Neutrophil (primary cell): ENCODE data around the gene RUVBL2.

ENCODE experiments used
- H3K27ac ChIP-seq: fragments of 200-600 bp; sonication (generic); 2 replicates; pipeline ENCODE4 v1.5.1; 2016; ENCODE audit warnings: mild to moderate bottlenecking, moderate library complexity
- H3K27me3 ChIP-seq: fragments of 200-600 bp; sonication (generic); 2 replicates; pipeline ENCODE4 v1.6.0; 2016; ENCODE audit warnings: mild to moderate bottlenecking
- H3K36me3 ChIP-seq: fragments of 200-600 bp; sonication (generic); 2 replicates; pipeline ENCODE4 v1.5.1; 2017
- H3K4me1 ChIP-seq, 2 experiments: fragments of 200-600 bp in 1 of 2; sonication (generic) in 1 of 2; 1 replicate in 1 of 2; 2 replicates in 1 of 2; pipeline versions ENCODE4 v1.5.1 to v1.6.1; 2013 to 2016; ENCODE audit warnings: low read depth in 1 of 2, low read length in 1 of 2, mild to moderate bottlenecking in 1 of 2, moderate library complexity in 1 of 2; ENCODE audit not compliant: control insufficient read depth in 1 of 2, insufficient read depth in 1 of 2
- H3K4me3 ChIP-seq, 2 experiments: fragments of 200-600 bp in 1 of 2; sonication (generic) in 1 of 2; 1 replicate in 1 of 2; 2 replicates in 1 of 2; pipeline ENCODE4 v1.5.1; 2013 to 2016; ENCODE audit warnings: low read depth in 1 of 2, low read length in 1 of 2, mild to moderate bottlenecking in 1 of 2, moderate library complexity in 1 of 2
- H3K9me3 ChIP-seq: fragments of 200-600 bp; sonication (generic); 2 replicates; pipeline ENCODE4 v1.5.1; 2016
- CTCF ChIP-seq: fragments of 200-600 bp; sonication (generic); IDR thresholded peaks from 2 replicates; pipeline ENCODE4 v1.5.1; 2016; ENCODE audit warnings: antibody characterized with exemption

The RUVBL2 gene

GRCh38 chr19:49064029-49064629, 70.4 kb downstream of the RUVBL2 start:
- TF ChIP-seq CTCF = no peak
- no peaks in the 10 kb centered on the region for H3K36me3 ChIP-seq
- H3K4me3 ChIP-seq = no peak overlapping the region
- H3K27ac ChIP-seq = no peak overlapping the region
- H3K27me3 ChIP-seq = peaks cover 100% of the 10 kb centered on the region
- H3K4me1 ChIP-seq = no peaks in the 10 kb centered on the region
- no peaks in the 10 kb centered on the region for H3K9me3 ChIP-seq

- no peak within 1 kb of the TSS for H3K27ac ChIP-seq
- TF ChIP-seq CTCF = no peak
- no peaks in the 10 kb centered on the region for H3K36me3 ChIP-seq
- no peaks in the 10 kb centered on the region for H3K4me1 ChIP-seq
- H3K9me3 ChIP-seq = no peaks in the 10 kb centered on the region
- H3K4me3 ChIP-seq = no peak within 1 kb of the TSS
- peaks cover 100% of the 10 kb centered on the region for H3K27me3 ChIP-seq
Measured at GRCh38 chr19:49064768-49065611, 71.3 kb downstream of the RUVBL2 start, which contains the start of gene NTF4. Gene NTF4 (minus strand): TSS chr19:49064818. CDS start chr19:49061997, 2,821 bp downstream.
